HL-60 (cell line): ENCODE measurements around the gene COP1.

ENCODE experiments used
- DNase-seq, 2 experiments: peaks; one replicate each; pipeline ENCODE4 v3.0.0-alpha.2; 2010 to 2020; ENCODE audit warnings: low read depth in 1 of 2, low spot score in 1 of 2
- H3K27ac ChIP-seq: fragments of 250-450 bp; sonication (Bioruptor Pico); replicated peaks from 2 replicates; pipeline ENCODE4 v1.5.1; 2020; ENCODE audit warnings: mild to moderate bottlenecking, moderate library complexity
- H3K27me3 ChIP-seq: fragments of 250-450 bp; sonication (Bioruptor Pico); 2 replicates; pipeline ENCODE4 v1.5.1; 2021; ENCODE audit warnings: mild to moderate bottlenecking, moderate library complexity; ENCODE audit not compliant: insufficient read depth, poor library complexity, severe bottlenecking
- H3K4me3 ChIP-seq: replicated peaks from 2 replicates; pipeline ENCODE4 v1.5.1; 2011; ENCODE audit warnings: mild to moderate bottlenecking, control low read depth, low read length; ENCODE audit not compliant: insufficient read depth
- GABPA ChIP-seq: IDR thresholded peaks from 2 replicates; pipeline ENCODE4 v1.6.1; 2012; ENCODE audit warnings: low read depth
- POLR2AphosphoS5 ChIP-seq: IDR thresholded peaks from 2 replicates; pipeline ENCODE4 v1.6.1; 2012; ENCODE audit warnings: low read depth
- SPI1 ChIP-seq: IDR thresholded peaks from 2 replicates; pipeline ENCODE4 v1.6.1; 2012; ENCODE audit warnings: low read depth, mild to moderate bottlenecking, borderline replicate concordance
- TF ChIP-seq, protein P1 (sequence below): IDR thresholded peaks from 2 replicates; pipeline ENCODE4 v1.6.1; 2012; ENCODE audit warnings: low read depth; ENCODE audit not compliant: insufficient replicate concordance
- TF ChIP-seq, protein P2 (sequence below): IDR thresholded peaks from one replicate; pipeline ENCODE4 v1.5.1; 2011; ENCODE audit warnings: low read length, control low read depth, inconsistent platforms; ENCODE audit not compliant: insufficient read depth

Gene COP1

DNA sequence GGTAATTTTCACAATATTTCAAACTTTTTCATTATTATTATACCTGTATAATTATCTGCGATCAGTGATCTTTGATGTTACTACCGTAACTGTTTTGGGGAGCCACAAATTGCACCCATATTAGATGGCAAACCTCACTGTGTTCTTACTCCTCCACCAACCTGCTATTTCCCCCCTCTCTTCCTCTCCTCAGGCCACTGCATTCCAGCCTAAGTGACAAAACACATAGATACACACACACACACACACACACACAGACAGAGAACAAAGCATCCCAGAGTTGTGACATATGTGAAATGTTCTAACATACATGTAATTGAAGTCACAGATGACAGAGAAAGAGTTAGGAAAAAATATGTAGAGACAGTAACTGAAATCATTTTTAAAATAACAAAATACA is 18.5 kb downstream of the COP1 start:
- no peaks in the 10 kb centered on the region for H3K27me3 ChIP-seq
- TF ChIP-seq POLR2AphosphoS5 (no peak), SPI1 (no peak), GABPA (no peak)
- TF ChIP-seq, protein P1, sequence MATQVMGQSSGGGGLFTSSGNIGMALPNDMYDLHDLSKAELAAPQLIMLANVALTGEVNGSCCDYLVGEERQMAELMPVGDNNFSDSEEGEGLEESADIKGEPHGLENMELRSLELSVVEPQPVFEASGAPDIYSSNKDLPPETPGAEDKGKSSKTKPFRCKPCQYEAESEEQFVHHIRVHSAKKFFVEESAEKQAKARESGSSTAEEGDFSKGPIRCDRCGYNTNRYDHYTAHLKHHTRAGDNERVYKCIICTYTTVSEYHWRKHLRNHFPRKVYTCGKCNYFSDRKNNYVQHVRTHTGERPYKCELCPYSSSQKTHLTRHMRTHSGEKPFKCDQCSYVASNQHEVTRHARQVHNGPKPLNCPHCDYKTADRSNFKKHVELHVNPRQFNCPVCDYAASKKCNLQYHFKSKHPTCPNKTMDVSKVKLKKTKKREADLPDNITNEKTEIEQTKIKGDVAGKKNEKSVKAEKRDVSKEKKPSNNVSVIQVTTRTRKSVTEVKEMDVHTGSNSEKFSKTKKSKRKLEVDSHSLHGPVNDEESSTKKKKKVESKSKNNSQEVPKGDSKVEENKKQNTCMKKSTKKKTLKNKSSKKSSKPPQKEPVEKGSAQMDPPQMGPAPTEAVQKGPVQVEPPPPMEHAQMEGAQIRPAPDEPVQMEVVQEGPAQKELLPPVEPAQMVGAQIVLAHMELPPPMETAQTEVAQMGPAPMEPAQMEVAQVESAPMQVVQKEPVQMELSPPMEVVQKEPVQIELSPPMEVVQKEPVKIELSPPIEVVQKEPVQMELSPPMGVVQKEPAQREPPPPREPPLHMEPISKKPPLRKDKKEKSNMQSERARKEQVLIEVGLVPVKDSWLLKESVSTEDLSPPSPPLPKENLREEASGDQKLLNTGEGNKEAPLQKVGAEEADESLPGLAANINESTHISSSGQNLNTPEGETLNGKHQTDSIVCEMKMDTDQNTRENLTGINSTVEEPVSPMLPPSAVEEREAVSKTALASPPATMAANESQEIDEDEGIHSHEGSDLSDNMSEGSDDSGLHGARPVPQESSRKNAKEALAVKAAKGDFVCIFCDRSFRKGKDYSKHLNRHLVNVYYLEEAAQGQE: no peak
- TF ChIP-seq, protein P2, sequence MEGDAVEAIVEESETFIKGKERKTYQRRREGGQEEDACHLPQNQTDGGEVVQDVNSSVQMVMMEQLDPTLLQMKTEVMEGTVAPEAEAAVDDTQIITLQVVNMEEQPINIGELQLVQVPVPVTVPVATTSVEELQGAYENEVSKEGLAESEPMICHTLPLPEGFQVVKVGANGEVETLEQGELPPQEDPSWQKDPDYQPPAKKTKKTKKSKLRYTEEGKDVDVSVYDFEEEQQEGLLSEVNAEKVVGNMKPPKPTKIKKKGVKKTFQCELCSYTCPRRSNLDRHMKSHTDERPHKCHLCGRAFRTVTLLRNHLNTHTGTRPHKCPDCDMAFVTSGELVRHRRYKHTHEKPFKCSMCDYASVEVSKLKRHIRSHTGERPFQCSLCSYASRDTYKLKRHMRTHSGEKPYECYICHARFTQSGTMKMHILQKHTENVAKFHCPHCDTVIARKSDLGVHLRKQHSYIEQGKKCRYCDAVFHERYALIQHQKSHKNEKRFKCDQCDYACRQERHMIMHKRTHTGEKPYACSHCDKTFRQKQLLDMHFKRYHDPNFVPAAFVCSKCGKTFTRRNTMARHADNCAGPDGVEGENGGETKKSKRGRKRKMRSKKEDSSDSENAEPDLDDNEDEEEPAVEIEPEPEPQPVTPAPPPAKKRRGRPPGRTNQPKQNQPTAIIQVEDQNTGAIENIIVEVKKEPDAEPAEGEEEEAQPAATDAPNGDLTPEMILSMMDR: no peak
- no peak overlapping the region for H3K4me3 ChIP-seq
- no peak for DNase-seq
- H3K27ac ChIP-seq: no peak overlapping the region

DNA sequence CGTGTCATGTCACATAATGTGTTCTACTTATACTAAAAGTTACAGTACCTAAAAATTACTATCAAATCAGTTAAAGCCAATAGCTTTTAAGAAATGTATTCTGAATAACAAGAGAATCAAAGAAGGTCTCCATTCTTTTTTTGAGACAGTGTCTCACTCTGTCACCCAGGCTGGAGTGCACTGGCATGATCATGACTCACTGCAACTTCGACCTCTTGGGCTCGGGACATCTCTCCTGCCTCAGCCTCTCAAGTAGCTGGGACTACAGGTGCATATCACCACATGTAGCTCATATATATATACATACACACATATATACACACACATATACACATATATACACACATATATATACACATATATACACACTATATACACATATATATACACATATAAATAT is 20.1 kb downstream of the COP1 start:
- Histone ChIP-seq H3K4me3 (no peak overlapping the region), H3K27ac (no peak overlapping the region), H3K27me3 (no peaks in the 10 kb centered on the region)
- DNase-seq: no peak
- TF ChIP-seq, protein P1: no peak
- no peak for TF ChIP-seq SPI1
- no peak for TF ChIP-seq POLR2AphosphoS5
- TF ChIP-seq, protein P2: no peak
- TF ChIP-seq GABPA: no peak

DNA sequence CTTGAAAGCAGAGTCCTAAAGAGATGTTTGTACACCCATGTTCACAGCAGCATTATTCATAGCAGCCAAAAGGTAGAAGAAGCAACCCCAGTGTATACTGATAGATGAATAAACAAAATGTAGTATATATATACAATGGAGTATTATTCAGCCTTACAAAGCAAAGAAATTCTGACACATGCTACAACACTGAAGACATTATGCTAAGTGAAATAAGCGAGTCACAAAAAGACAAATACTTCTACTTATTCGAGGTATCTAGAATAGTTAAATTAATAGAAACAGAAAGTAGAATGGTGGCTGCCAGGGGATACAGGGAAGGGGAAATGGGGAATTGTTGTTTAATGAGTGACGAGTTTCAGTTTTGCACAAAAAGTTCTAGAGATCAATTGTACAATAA is 23.5 kb downstream of the COP1 start:
- Histone ChIP-seq H3K4me3 (no peak overlapping the region), H3K27me3 (no peaks in the 10 kb centered on the region), H3K27ac (no peak overlapping the region)
- DNase-seq: no peak
- TF ChIP-seq SPI1 (no peak), POLR2AphosphoS5 (no peak), GABPA (no peak)
- TF ChIP-seq, protein P2: no peak
- TF ChIP-seq, protein P1: no peak
